ENCODE results near the gene SEL1L3. TPM values are rescaled to one million over a fixed set of nuclear protein-coding genes. Genes with fewer than 3 reads are reported as not detected.

The SEL1L3 gene
- total RNA-seq, 1 experiment from 2014 or later = 28.1 TPM

DNA sequence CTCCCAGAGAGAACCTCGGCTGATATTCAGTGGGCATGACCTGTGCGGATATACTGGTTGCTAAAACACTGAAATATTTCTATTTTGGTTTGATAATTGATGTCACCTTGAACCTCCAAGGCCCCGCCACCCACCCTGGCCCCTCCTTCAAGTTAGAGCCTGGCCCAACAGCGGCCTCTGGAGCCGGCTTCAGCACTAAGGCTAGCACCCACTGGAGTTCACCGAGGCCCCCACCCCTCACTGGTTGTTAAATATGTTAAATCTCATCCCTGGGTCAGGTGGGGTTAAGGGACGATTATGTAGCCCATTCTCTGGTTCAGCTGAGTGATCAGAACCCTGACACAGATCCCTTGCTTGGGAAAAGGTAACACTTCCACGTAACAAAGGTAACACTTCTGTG, 24.3 kb downstream of the SEL1L3 start:
- ChIA-PET CTCF (interaction anchor here (0.6 kb wide), 1 partner anchor 18 kb away, joined by 3 read pairs; no protein-coding TSS in a partner anchor), POLR2A (interaction anchor here (0.5 kb wide), 1 partner anchor 297 kb away, joined by 3 read pairs; no protein-coding TSS in a partner anchor)
- Mint-ChIP-seq H3K4me1 (ENCODE audit: insufficient read depth, unreplicated experiment) (peaks cover 10% of the 10 kb centered on the region), H3K27ac (ENCODE audit: low read depth, unreplicated experiment) (no peak overlapping the region), H3K4me3 (ENCODE audit: unreplicated experiment) (no peak overlapping the region), H3K27me3 (ENCODE audit: insufficient read depth, unreplicated experiment) (no peaks in the 10 kb centered on the region), H3K9me3 (ENCODE audit: unreplicated experiment) (no peaks in the 10 kb centered on the region), H3K36me3 (ENCODE audit: insufficient read depth, unreplicated experiment) (no peaks in the 10 kb centered on the region)
- intact Hi-C loops (cut with micrococcal nuclease) = no loop called here
- DNase-seq (ENCODE audit: unreplicated experiment) = no peak
- no TSS peak for BruUV-seq (replicated peaks)
- TF ChIP-seq CTCF (IDR thresholded peaks at IDR 0.05; ENCODE audit: unreplicated experiment) = no peak

- CTCF ChIA-PET = interaction anchor here (0.7 to 0.8 kb wide), 2 partner anchors 101 to 584 kb away, joined by 3 to 5 read pairs; no protein-coding TSS in a partner anchor
Measured at GRCh38 chr4:25837107-25837506, 25.7 kb downstream of the SEL1L3 start.

GRCh38 chr4:25835384-25835783, 27.4 kb downstream of the SEL1L3 start:
- no peaks in the 10 kb centered on the region for H3K9me3 Mint-ChIP-seq (ENCODE audit: unreplicated experiment)
- H3K27me3 Mint-ChIP-seq (ENCODE audit: insufficient read depth, unreplicated experiment) = no peaks in the 10 kb centered on the region
- no peaks in the 10 kb centered on the region for H3K4me1 Mint-ChIP-seq (ENCODE audit: insufficient read depth, unreplicated experiment)
- BruUV-seq (replicated peaks) = no TSS peak
- no peak for DNase-seq (ENCODE audit: unreplicated experiment)
- H3K36me3 Mint-ChIP-seq (ENCODE audit: insufficient read depth, unreplicated experiment) = no peaks in the 10 kb centered on the region
- no peak overlapping the region for H3K4me3 Mint-ChIP-seq (ENCODE audit: unreplicated experiment)
- intact Hi-C loops (cut with micrococcal nuclease) = no loop called here
- POLR2A ChIA-PET = no interaction called here
- no peak for TF ChIP-seq CTCF (IDR thresholded peaks at IDR 0.05; ENCODE audit: unreplicated experiment)
- no peak overlapping the region for H3K27ac Mint-ChIP-seq (ENCODE audit: low read depth, unreplicated experiment)
- CTCF ChIA-PET = no interaction called here

More at GRCh38 chr4:25837107-25837506, 25.7 kb downstream of the SEL1L3 start:
- POLR2A ChIA-PET = no interaction called here
- no peak overlapping the region for H3K27ac Mint-ChIP-seq (ENCODE audit: low read depth, unreplicated experiment)
- no peak for DNase-seq (ENCODE audit: unreplicated experiment)
- H3K4me3 Mint-ChIP-seq (ENCODE audit: unreplicated experiment) = no peak overlapping the region
- H3K4me1 Mint-ChIP-seq (ENCODE audit: insufficient read depth, unreplicated experiment) = no peaks in the 10 kb centered on the region
- no peak for TF ChIP-seq CTCF (IDR thresholded peaks at IDR 0.05; ENCODE audit: unreplicated experiment)
- H3K36me3 Mint-ChIP-seq (ENCODE audit: insufficient read depth, unreplicated experiment) = no peaks in the 10 kb centered on the region
- no peaks in the 10 kb centered on the region for H3K9me3 Mint-ChIP-seq (ENCODE audit: unreplicated experiment)
- BruUV-seq (replicated peaks) = no TSS peak
- no peaks in the 10 kb centered on the region for H3K27me3 Mint-ChIP-seq (ENCODE audit: insufficient read depth, unreplicated experiment)
- intact Hi-C loops (cut with micrococcal nuclease) = no loop called here

DNA sequence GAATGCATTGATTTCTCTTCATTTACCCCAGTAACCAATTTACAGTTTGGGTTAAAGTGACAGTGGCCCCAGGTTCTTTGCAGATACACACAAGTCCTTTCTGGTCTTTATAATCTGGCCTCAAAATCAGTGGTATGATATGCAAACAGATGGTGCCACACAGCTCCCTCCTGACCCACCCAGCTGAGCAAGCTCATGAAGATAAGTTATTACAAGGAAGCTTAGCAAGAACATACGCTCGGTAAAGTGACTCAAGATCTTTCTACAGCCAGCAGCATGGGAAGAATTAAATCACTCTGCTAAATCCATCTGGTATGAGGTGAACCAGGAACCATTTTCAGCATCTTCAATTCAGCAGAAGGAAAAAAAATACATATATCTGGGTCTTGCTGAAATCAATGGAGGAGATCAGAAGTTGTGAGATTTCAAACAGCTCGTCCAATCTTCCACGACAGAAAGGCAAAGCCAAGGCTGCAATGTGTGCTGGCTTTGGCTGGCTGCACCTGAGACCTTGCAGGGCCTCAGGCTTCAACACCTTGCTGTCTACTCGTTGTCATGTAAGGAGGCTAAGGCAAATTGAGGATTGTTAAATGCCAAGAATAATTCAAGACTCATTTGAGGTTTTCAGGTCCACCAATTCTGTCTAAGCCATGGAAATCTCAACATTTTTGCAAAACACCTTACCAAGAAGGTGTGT, 28.2 kb downstream of the SEL1L3 start:
- ChIA-PET POLR2A (interaction anchor here (0.6 kb wide), 1 partner anchor 467 kb away, joined by 3 read pairs; no protein-coding TSS in a partner anchor), CTCF (no interaction called here)
- DNase-seq (ENCODE audit: unreplicated experiment) = no peak
- Mint-ChIP-seq H3K36me3 (ENCODE audit: insufficient read depth, unreplicated experiment) (no peaks in the 10 kb centered on the region), H3K27ac (ENCODE audit: low read depth, unreplicated experiment) (no peak overlapping the region), H3K4me3 (ENCODE audit: unreplicated experiment) (no peak overlapping the region), H3K9me3 (ENCODE audit: unreplicated experiment) (no peaks in the 10 kb centered on the region), H3K27me3 (ENCODE audit: insufficient read depth, unreplicated experiment) (no peaks in the 10 kb centered on the region), H3K4me1 (ENCODE audit: insufficient read depth, unreplicated experiment) (no peaks in the 10 kb centered on the region)
- no peak for TF ChIP-seq CTCF (IDR thresholded peaks at IDR 0.05; ENCODE audit: unreplicated experiment)
- BruUV-seq (replicated peaks) = no TSS peak
- intact Hi-C loops (cut with micrococcal nuclease) = no loop called here
